Glutamatergic neuron (in vitro differentiated cells): Measurements from ENCODE around the gene NAA40. TPM values are rescaled to one million over a fixed set of nuclear protein-coding genes. Genes with fewer than 3 reads are reported as not detected.
A peak's percentile ranks its signal among the peaks of the same experiment; 100 is the strongest.

Source experiments
- DNase-seq: peaks from one replicate; pipeline ENCODE4 v3.0.0; 2022
- H3K27ac Mint-ChIP-seq: one replicate; pipeline ENCODE4 v1.8.0; 2020; ENCODE audit warnings: mild to moderate bottlenecking, mixed read lengths, inconsistent platforms; ENCODE audit not compliant: unreplicated experiment
- H3K27me3 Mint-ChIP-seq: one replicate; pipeline ENCODE4 v1.8.0; 2020; ENCODE audit warnings: mild to moderate bottlenecking, moderate library complexity, mixed read lengths, inconsistent platforms; ENCODE audit not compliant: unreplicated experiment
- H3K36me3 Mint-ChIP-seq: one replicate; pipeline ENCODE4 v1.8.0; 2020; ENCODE audit warnings: mild to moderate bottlenecking, mixed read lengths, inconsistent platforms; ENCODE audit not compliant: unreplicated experiment
- H3K4me1 Mint-ChIP-seq: one replicate; pipeline ENCODE4 v1.8.0; 2020; ENCODE audit warnings: mild to moderate bottlenecking, low read depth, mixed read lengths, inconsistent platforms; ENCODE audit not compliant: unreplicated experiment
- H3K4me3 Mint-ChIP-seq: one replicate; pipeline ENCODE4 v1.8.0; 2020; ENCODE audit warnings: mild to moderate bottlenecking, mixed read lengths, inconsistent platforms; ENCODE audit not compliant: unreplicated experiment
- H3K9me3 Mint-ChIP-seq: one replicate; pipeline ENCODE4 v1.8.0; 2020; ENCODE audit warnings: mild to moderate bottlenecking, moderate library complexity, mixed read lengths, inconsistent platforms; ENCODE audit not compliant: unreplicated experiment
- CTCF ChIP-seq: fragments of 200-600 bp; sonication (generic); IDR thresholded peaks from one replicate; pipeline ENCODE4 v1.5.0; 2021; ENCODE audit not compliant: partially characterized antibody, unreplicated experiment
- total RNA-seq: library from RNA; stranded (reverse); fragmentation: NEBNext Ultra II Directional; extraction: Animal tissue kit (Norgen Biotek cat#: 25700); gene quantifications from one replicate; pipeline ENCODE4 v1.2.1, GENCODE V29; 2021; ENCODE audit not compliant: unreplicated experiment

Gene NAA40
- total RNA-seq, 1 donor from 2014 or later: 68.0 TPM

- H3K4me3 Mint-ChIP-seq: peak overlapping the region; percentile 93
Measured at GRCh38 chr11:63919267-63920125, 19.3 kb upstream of the NAA40 start.

GRCh38 chr11:63920126-63920938, 18.5 kb upstream of the NAA40 start:
- Mint-ChIP-seq H3K27ac (peak overlapping the region; percentile 98), H3K36me3 (no peaks in the 10 kb centered on the region), H3K27me3 (peaks cover 15% of the 10 kb centered on the region), H3K9me3 (peaks cover 12% of the 10 kb centered on the region), H3K4me3 (peak overlapping the region; percentile 79), H3K4me1 (peaks cover 10% of the 10 kb centered on the region)
- DNase-seq: peak; percentile 81
- no peak for TF ChIP-seq CTCF

More at GRCh38 chr11:63919267-63920125, 19.3 kb upstream of the NAA40 start:
- Mint-ChIP-seq H3K27me3 (peaks cover 17% of the 10 kb centered on the region), H3K27ac (peak overlapping the region; percentile 100), H3K36me3 (no peaks in the 10 kb centered on the region), H3K4me1 (peaks cover 10% of the 10 kb centered on the region), H3K9me3 (peaks cover 12% of the 10 kb centered on the region)
- DNase-seq: peak; percentile 87
- TF ChIP-seq CTCF: no peak

- peak; percentile 68 for DNase-seq
- peaks cover 12% of the 10 kb centered on the region for H3K9me3 Mint-ChIP-seq
Measured at GRCh38 chr11:63920939-63921417, 17.8 kb upstream of the NAA40 start.

GRCh38 chr11:63922673-63923192, 16.1 kb upstream of the NAA40 start:
- no peak overlapping the region for H3K4me3 Mint-ChIP-seq
- TF ChIP-seq CTCF: no peak
- H3K36me3 Mint-ChIP-seq: no peaks in the 10 kb centered on the region
- no peak for DNase-seq
- peak overlapping the region; percentile 62 for H3K27ac Mint-ChIP-seq
- peaks cover 14% of the 10 kb centered on the region for H3K27me3 Mint-ChIP-seq
- H3K4me1 Mint-ChIP-seq: peaks cover 8% of the 10 kb centered on the region
- H3K9me3 Mint-ChIP-seq: peaks cover 12% of the 10 kb centered on the region

More at GRCh38 chr11:63920939-63921417, 17.8 kb upstream of the NAA40 start:
- Mint-ChIP-seq H3K27me3 (peaks cover 16% of the 10 kb centered on the region), H3K27ac (peak overlapping the region; percentile 85), H3K36me3 (no peaks in the 10 kb centered on the region), H3K4me1 (peaks cover 10% of the 10 kb centered on the region), H3K4me3 (peak overlapping the region; percentile 79)
- TF ChIP-seq CTCF: peak; percentile 62
